H1 (cell line): ENCODE measurements around the gene GABARAPL1. TPM values are rescaled to one million over a fixed set of nuclear protein-coding genes. Genes with fewer than 3 reads are reported as not detected.
A peak's percentile ranks its signal among the peaks of the same experiment; 100 is the strongest.

ENCODE experiments used
- CREB1 ChIP-seq: IDR thresholded peaks from 2 replicates; pipeline ENCODE4 v1.6.1; 2012; ENCODE audit warnings: inconsistent platforms
- EGR1 ChIP-seq: IDR thresholded peaks from 2 replicates; pipeline ENCODE4 v1.6.1; 2011; ENCODE audit warnings: low read depth, low read length, borderline replicate concordance
- GTF2F1 ChIP-seq: IDR thresholded peaks from 2 replicates; pipeline ENCODE4 v1.6.1; 2012; ENCODE audit warnings: low read depth, low read length, improper control_type of control experiment, borderline replicate concordance
- HDAC6 ChIP-seq: IDR thresholded peaks from one replicate; pipeline ENCODE4 v1.7.1; 2012; ENCODE audit warnings: low read depth, mild to moderate bottlenecking, inconsistent platforms, low read length, moderate library complexity
- POLR2AphosphoS5 ChIP-seq: IDR thresholded peaks from 2 replicates; pipeline ENCODE4 v1.6.1; 2011; ENCODE audit warnings: low read depth, low read length
- RXRA ChIP-seq: IDR thresholded peaks from 2 replicates; pipeline ENCODE4 v1.6.1; 2011; ENCODE audit warnings: low read depth, mild to moderate bottlenecking, low read length, moderate library complexity; ENCODE audit not compliant: insufficient read depth
- SAP30 ChIP-seq: fragments of 300-600 bp; sonication (generic); IDR thresholded peaks from 2 replicates; pipeline ENCODE4 v1.7.1; 2012; ENCODE audit warnings: low read length, moderate library complexity, mild to moderate bottlenecking, inconsistent platforms; ENCODE audit not compliant: insufficient read depth, insufficient replicate concordance
- SP2 ChIP-seq: IDR thresholded peaks from 2 replicates; pipeline ENCODE4 v1.6.1; 2012; ENCODE audit warnings: mild to moderate bottlenecking, low read length, inconsistent platforms
- SP4 ChIP-seq: IDR thresholded peaks from 2 replicates; pipeline ENCODE4 v1.6.1; 2012; ENCODE audit warnings: low read length, inconsistent platforms
- polyA plus RNA-seq, 7 experiments: library from polyadenylated mRNA; depleted of rRNA in 3 of 7; stranded (reverse) in 5 of 7; unstranded in 2 of 7; fragments of >200 nt in 5 of 7; fragments of 200-250 nt in 2 of 7; gene quantifications; 1 replicate in 5 of 7; 2 replicates in 1 of 7; 4 replicates in 1 of 7; pipeline versions ENCODE4 v1.2.1 to v1.2.3, GENCODE V29; 2011 to 2013; ENCODE audit warnings: missing spikeins in 2 of 7, mixed read lengths in 2 of 7
- total RNA-seq: library from RNA; stranded (reverse); fragmentation: NEBNext Ultra II Directional; extraction: Animal tissue kit (Norgen Biotek cat#: 25700); gene quantifications from 2 replicates; pipeline ENCODE4 v1.2.1, GENCODE V29; 2021
- TF ChIP-seq, protein P1 (sequence below): IDR thresholded peaks from 2 replicates; pipeline ENCODE4 v1.6.1; 2012; ENCODE audit warnings: low read length, inconsistent platforms

The GABARAPL1 gene
- total and polyA plus RNA-seq, 2 of the 8 experiments (the other 6 are each of a cell fraction or from before 2014, with no cell fraction given), result 56.1 to 87.9 TPM

DNA sequence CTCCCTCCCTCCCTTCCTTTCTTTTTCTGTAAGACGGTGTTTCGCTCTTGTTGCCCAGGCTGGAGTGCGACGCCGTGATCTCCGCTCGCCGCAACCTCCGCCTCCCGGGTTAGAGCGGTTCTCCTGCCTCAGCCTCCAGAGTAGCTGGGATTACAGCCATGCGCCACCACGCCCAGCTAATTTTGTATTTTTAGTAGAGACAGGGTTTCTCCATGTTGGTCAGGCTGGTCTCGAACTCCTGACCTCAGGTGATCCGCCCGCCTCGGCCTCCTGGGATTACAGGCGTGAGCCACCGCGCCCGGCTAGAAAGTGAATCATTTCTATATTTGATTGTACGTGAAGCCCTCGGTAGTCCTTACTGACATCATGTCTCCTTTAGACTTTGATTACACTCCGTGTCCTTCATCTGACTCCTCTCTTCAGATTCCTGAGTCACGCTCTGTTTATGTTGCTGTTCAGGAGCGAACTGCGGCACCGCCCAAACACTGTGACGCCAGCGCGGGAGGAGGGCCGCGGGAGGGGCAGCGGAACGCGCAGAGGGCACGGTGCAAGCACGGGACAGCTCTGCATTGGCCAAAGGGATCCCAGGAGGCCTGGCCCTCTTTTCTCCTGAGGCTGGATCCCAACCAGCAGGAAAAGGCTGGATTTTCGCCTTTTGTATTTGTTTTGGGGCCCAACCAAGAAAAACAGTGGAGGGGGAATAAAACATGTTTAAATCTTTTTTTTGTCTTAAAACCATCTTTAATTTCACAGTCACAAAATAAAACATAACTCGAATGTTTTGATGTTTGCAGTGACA, 538 bp upstream of the GABARAPL1 start (continued):
- TF ChIP-seq EGR1, result no peak
- no peak for TF ChIP-seq RXRA
- peak; percentile 86 for TF ChIP-seq POLR2AphosphoS5
- TF ChIP-seq SP2, result no peak
- TF ChIP-seq SAP30, result no peak
- TF ChIP-seq, protein P1, sequence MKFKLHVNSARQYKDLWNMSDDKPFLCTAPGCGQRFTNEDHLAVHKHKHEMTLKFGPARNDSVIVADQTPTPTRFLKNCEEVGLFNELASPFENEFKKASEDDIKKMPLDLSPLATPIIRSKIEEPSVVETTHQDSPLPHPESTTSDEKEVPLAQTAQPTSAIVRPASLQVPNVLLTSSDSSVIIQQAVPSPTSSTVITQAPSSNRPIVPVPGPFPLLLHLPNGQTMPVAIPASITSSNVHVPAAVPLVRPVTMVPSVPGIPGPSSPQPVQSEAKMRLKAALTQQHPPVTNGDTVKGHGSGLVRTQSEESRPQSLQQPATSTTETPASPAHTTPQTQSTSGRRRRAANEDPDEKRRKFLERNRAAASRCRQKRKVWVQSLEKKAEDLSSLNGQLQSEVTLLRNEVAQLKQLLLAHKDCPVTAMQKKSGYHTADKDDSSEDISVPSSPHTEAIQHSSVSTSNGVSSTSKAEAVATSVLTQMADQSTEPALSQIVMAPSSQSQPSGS, result peak; percentile 47; the same call in 1 of the 2 replicates
- peak; percentile 50; the same call in 1 of the 2 replicates for TF ChIP-seq SP4
- TF ChIP-seq GTF2F1, result no peak
- no peak for TF ChIP-seq HDAC6
- peak; percentile 84; the same call in 1 of the 2 replicates for TF ChIP-seq CREB1
